ENCODE results near the gene IL18.
"Not testable (repeated sequence)": the region's sequence is repeated elsewhere in the genome, so short reads cannot be mapped to it uniquely, and the experiment has no call there.

IL18 gene

GRCh38 chr11:112163875-112164685 is at the start of gene IL18:
Gene IL18, minus strand, starts transcription at chr11:112164094. Its CDS starts 9,041 bp downstream, at chr11:112155053.
- TF ChIP-seq POLR2A (IDR thresholded peaks at IDR 0.05; ENCODE audit: low read depth, low read length): peak; percentile 52; the same call in 1 of the 2 replicates
- DNase-seq (ENCODE audit: insufficient read length, low spot score): peak; percentile 37
- peak; percentile 53 for FAIRE-seq

- no peak for TF ChIP-seq POLR2A (IDR thresholded peaks at IDR 0.05; ENCODE audit: low read depth, low read length)
- no peak for FAIRE-seq
Measured at GRCh38 chr11:112212710-112213109, 48.8 kb upstream of the IL18 start.

DNA sequence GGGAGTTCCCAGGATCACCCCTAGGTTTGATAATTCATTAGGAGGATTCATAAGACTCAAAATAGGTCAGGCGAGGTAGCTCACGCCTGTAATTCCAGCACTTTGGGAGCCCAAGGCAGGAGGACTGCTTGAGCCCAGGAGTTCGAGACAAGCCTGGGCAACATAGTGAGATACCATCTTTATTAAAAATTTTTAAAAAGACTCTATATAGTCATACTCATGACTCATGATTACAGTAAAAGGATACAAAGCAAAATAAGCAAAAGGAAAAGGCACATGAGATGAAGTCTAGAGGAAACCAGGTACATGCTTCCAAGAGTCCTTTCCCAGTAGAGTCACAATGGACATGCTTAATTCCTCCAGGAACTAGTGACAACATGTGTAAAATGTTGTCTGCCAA is 48.4 kb upstream of the IL18 start:
- FAIRE-seq: no peak
- no peak for DNase-seq (ENCODE audit: insufficient read length, low spot score)
- TF ChIP-seq POLR2A (IDR thresholded peaks at IDR 0.05; ENCODE audit: low read depth, low read length): no peak

More at GRCh38 chr11:112212710-112213109, 48.8 kb upstream of the IL18 start:
- DNase-seq (ENCODE audit: insufficient read length, low spot score): no peak

- DNase-seq (ENCODE audit: insufficient read length, low spot score) (no peak), FAIRE-seq (no peak)
- TF ChIP-seq POLR2A (IDR thresholded peaks at IDR 0.05; ENCODE audit: low read depth, low read length): no peak
Measured at GRCh38 chr11:112211536-112211935, 47.6 kb upstream of the IL18 start.

DNA sequence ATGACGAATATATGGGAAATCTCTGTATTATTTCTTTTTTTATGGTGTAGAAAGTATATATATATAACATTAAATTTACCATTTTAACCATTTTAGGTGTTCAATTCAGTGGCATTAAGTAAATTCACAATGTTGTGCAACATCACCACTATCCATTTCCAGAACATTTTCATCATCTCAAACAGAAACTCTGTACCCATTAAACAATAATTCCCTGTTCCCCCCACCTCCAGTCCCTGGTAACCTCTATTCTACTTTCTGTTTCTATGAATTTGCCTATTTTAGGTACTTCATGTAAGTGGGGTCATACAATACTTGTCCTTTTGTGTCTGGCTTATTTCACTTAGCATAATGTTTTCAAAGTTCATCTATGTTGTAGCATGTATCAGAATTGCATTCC is 47.0 kb upstream of the IL18 start:
- TF ChIP-seq POLR2A (IDR thresholded peaks at IDR 0.05; ENCODE audit: low read depth, low read length): no peak
- no peak for DNase-seq (ENCODE audit: insufficient read length, low spot score)
- FAIRE-seq: no peak

DNA sequence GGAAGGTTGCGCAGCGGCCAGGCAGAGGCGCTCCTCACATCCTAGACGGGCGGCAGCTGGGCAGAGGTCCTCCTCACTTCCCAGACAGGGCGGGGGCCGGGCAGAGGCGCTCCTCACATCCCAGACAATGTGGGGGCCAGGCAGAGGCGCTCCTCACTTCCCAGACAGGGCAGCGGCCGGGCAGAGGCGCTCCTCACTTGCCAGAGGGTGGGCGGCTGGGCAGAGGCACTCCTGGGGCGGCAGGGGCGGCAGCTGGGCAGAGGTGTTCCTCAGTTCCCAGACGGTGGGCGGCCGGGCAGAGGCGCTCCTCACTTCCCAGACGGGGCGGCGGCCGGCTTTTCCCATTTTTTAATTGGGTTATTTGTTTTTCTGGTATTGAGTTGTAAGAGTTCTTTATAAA is 42.2 kb upstream of the IL18 start:
- DNase-seq (ENCODE audit: insufficient read length, low spot score) (no peak), FAIRE-seq (no peak)

GRCh38 chr11:112200252-112200651 is 36.4 kb upstream of the IL18 start:
- DNase-seq (ENCODE audit: insufficient read length, low spot score) (no peak), FAIRE-seq (no peak)
- no peak for TF ChIP-seq POLR2A (IDR thresholded peaks at IDR 0.05; ENCODE audit: low read depth, low read length)

More for the DNA sequence above, 42.2 kb upstream of the IL18 start:
- TF ChIP-seq POLR2A (IDR thresholded peaks at IDR 0.05; ENCODE audit: low read depth, low read length): no peak

DNA sequence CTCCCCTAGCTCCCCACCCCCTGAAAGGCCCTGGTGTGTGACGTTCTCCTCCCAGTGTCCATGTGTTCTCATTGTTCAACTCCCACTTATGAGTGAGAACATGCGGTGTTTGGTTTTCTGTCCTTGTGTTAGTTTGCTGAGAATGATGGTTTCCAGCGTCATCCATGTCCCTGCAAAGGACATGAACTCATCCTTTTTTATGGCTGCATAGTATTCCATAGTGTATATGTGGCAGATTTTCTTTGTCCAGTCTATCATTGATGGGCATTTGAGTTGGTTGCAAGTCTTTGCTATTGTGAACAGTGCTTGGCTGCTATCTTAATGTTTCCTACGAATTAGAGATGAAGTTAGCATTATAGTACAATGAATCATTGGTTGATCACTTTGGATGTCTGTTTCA is 35.2 kb upstream of the IL18 start:
- not testable (repeated sequence) for FAIRE-seq; DNase-seq (ENCODE audit: insufficient read length, low spot score)

GRCh38 chr11:112196519-112197087 is 32.7 kb upstream of the IL18 start:
- DNase-seq (ENCODE audit: insufficient read length, low spot score) (no peak), FAIRE-seq (no peak)
- no peak for TF ChIP-seq POLR2A (IDR thresholded peaks at IDR 0.05; ENCODE audit: low read depth, low read length)

DNA sequence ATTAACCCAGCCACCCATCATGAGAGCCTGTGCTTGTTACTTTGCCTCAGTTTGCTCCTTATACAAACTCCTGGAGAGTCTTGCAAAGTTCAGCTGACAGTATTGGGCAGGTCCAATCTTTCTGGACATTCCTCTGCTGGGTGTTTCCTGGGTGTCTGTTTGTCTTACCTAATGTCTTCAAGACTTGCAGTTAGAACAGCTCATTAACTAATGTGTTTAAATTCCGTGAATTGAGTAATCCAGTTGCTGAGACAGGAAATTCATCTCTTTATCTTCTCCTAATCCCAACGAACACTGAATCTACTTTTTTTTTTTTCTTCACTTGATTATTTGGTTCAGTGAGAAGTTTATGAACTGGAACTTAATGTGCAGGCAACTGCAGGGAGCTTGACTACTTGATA is 32.1 kb upstream of the IL18 start:
- FAIRE-seq (no peak), DNase-seq (ENCODE audit: insufficient read length, low spot score) (no peak)
- TF ChIP-seq POLR2A (IDR thresholded peaks at IDR 0.05; ENCODE audit: low read depth, low read length): no peak

GRCh38 chr11:112195113-112195512 is 31.2 kb upstream of the IL18 start:
- DNase-seq (ENCODE audit: insufficient read length, low spot score); FAIRE-seq: not testable (repeated sequence)

- no peak for TF ChIP-seq POLR2A (IDR thresholded peaks at IDR 0.05; ENCODE audit: low read depth, low read length)
- DNase-seq (ENCODE audit: insufficient read length, low spot score) (no peak), FAIRE-seq (no peak)
Measured at GRCh38 chr11:112186304-112186703, 22.4 kb upstream of the IL18 start.

DNA sequence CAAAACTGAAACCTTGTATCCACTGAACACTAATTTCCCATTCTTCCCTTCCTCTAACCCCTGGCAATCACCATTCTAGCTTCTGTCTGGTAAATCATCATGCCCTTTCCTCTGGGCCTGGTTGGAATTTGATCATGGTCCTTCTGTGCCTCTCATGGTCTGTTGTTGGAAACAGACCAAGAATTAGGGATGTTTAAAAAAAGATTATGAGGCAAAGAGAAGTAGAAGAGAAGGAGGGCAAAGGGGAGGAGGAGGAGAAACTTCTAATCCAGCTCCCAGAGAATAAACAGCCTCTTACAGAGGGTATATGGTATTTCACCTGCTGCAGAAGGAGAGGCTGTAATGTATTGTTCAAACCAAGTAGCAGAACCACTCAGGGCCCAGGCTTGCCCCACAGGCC is 22.0 kb upstream of the IL18 start:
- DNase-seq (ENCODE audit: insufficient read length, low spot score): no peak
- TF ChIP-seq POLR2A (IDR thresholded peaks at IDR 0.05; ENCODE audit: low read depth, low read length): no peak
- no peak for FAIRE-seq

GRCh38 chr11:112182867-112183266 is 19.0 kb upstream of the IL18 start:
- FAIRE-seq (no peak), DNase-seq (ENCODE audit: insufficient read length, low spot score) (no peak)
- TF ChIP-seq POLR2A (IDR thresholded peaks at IDR 0.05; ENCODE audit: low read depth, low read length): no peak

DNA sequence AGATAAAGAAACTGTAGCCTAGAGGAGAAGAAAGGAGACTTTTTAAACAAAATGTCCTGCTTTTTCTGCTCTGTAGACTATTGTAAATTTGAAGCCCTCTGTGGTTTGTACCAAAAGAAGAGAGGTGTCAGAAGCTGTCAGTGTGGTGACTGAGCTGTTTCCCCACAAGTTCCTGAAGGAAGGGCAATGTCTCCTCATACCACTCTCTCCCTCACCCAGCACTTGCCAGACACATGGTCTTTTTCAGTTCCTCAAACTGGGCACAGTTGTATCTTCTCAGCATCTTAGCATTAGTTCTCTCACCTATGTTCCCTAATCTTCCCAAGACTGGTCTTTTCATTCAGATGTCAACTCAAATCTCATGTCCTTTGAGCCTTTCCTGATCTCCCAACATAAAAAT is 15.7 kb upstream of the IL18 start:
- DNase-seq (ENCODE audit: insufficient read length, low spot score) (no peak), FAIRE-seq (no peak)
- no peak for TF ChIP-seq POLR2A (IDR thresholded peaks at IDR 0.05; ENCODE audit: low read depth, low read length)

Data from H54 (cell line).